Measurements from ENCODE around the gene PRRC2C.

DNA sequence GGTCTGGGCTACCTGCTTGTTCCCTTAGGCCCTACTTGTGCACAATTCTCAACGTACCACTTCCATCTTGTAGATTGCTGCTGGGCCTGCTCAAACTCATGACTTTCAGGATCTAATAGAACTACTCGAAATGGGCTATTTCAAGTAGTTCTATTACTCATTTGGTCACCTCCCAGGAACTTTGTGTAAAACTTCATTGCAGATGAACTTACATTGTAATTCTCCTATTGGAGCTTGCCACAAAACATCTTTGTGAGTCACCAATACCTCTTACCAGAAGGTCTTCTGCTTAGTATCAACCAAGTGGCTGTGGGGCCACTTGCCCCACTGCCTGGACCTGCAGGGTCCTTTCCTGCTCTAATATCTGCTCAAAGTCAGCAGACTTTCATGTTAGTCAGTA lies 126.0 kb downstream of the PRRC2C start:
- TF ChIP-seq, protein P1, sequence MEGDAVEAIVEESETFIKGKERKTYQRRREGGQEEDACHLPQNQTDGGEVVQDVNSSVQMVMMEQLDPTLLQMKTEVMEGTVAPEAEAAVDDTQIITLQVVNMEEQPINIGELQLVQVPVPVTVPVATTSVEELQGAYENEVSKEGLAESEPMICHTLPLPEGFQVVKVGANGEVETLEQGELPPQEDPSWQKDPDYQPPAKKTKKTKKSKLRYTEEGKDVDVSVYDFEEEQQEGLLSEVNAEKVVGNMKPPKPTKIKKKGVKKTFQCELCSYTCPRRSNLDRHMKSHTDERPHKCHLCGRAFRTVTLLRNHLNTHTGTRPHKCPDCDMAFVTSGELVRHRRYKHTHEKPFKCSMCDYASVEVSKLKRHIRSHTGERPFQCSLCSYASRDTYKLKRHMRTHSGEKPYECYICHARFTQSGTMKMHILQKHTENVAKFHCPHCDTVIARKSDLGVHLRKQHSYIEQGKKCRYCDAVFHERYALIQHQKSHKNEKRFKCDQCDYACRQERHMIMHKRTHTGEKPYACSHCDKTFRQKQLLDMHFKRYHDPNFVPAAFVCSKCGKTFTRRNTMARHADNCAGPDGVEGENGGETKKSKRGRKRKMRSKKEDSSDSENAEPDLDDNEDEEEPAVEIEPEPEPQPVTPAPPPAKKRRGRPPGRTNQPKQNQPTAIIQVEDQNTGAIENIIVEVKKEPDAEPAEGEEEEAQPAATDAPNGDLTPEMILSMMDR (conservative IDR thresholded peaks at IDR 0.05; ENCODE audit: low read depth, low read length): no peak
- no peak for TF ChIP-seq EZH2 (IDR thresholded peaks at IDR 0.05; ENCODE audit: borderline replicate concordance, low read depth, low read length, poor library complexity, severe bottlenecking)

Data from A673 (cell line).